ENCODE measurements around the gene CXorf58.

Gene CXorf58

DNA sequence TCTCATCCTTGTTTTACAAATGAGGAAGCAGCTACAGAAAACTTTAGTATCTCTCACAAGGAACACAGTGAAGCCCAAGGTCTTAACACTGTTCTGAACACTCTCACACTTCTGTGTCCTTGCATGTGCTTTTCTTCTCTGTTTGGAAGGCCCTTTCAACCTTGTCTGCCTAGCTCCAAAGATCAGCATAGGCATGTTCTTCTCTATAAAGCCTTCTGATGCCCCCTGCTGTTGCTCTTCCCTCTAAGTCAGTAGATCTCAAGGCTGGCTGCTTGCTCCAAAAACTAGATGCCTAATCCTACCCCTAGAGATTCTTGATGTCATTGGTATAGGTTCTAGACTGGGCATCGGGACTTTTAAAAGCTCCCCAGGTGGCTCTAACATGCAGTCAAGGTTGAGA is 6.0 kb upstream of the CXorf58 start:
- peak; percentile 23 for DNase-seq

DNA sequence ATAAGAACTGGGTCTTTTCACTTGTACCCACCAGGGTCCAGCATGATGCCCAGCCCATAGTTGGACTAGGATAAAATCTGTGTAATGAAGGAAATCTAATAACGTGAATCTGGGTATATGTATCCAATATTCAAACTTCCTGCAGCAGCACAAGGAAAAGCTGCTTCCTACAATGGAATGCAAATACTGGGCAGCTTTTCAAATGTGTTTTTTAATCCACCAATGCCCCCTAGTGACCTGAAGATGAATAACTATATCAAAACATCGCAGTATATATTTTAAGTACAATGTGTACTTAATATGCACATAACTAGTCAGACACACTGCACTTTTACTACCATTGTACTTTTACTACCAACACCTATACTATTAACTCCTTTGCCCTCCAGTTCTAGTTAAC is 5.4 kb upstream of the CXorf58 start:
- peak; percentile 39 for DNase-seq

GRCh38 chrX:23904096-23904495 is 3.7 kb upstream of the CXorf58 start:
- no peak for DNase-seq

GRCh38 chrX:23907111-23907497 is 702 bp upstream of the CXorf58 start:
- DNase-seq: peak; percentile 40

DNA sequence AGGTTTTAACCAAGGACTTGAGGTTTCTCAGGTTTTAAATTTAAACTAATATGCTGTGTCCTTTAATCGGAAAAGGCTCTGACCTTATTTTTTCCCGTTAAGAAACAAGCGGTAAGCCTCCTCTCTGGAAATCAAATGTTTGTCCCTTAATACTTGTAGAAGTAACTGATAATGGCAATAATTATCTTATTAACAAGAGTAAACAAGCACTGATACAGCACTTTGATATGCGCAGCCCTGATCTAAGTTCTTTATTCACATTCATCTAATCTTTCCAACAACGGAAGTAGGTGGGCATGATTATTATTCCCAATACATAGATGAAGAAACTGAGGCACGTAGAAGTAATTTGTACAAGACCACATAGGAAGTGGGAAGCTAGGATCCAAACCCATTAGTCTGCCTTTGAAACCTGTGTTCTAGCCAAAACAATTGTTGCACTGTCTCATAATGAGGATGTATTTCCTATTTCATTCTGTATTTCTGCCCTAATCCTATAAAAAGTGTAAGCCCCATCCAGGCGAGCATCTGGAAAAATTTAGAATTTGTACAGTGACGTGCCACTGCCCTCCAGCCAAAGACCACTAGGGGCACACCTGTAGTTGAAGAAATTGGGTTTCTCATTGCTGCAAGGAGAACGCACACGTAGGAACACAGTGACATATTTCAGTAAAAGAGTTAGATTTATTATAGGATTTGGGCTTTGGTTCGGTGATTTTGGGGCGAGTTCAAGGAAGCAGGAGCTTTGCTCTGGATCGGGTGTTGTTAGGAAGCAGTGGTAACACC is 606 bp downstream of the CXorf58 start:
- DNase-seq: no peak

- no peak for DNase-seq
Observed at GRCh38 chrX:23911126-23911835, 3.5 kb downstream of the CXorf58 start.

GRCh38 chrX:23919148-23919547 is 11.3 kb downstream of the CXorf58 start:
- DNase-seq: no peak

GRCh38 chrX:23919706-23920320 is 12.0 kb downstream of the CXorf58 start:
- DNase-seq: no peak

DNA sequence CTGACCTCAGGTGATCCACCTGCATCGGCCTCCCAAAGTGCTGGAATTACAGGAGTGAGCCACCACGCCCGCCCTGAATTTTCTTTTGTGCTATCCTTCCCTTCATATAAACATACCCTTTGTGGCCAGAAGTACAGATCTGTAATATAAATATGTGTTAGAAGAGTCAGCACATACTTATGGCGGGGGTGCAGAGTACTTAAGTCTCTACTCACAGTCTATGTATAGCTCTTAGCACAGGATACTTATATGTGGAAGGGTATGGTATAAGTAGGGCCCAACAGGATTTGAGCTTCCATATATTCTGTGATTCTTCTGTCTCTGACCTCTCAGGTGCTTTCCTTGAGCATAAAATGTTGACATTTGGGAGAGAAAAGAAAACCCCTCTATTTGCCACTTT is 18.2 kb downstream of the CXorf58 start:
- no peak for DNase-seq

- no peak for DNase-seq
Observed at GRCh38 chrX:23930894-23931604, 23.2 kb downstream of the CXorf58 start.

- no peak for DNase-seq
Observed at GRCh38 chrX:23932046-23932445, 24.2 kb downstream of the CXorf58 start.

- DNase-seq: no peak
Observed at GRCh38 chrX:23935106-23935505, 27.3 kb downstream of the CXorf58 start.

DNA sequence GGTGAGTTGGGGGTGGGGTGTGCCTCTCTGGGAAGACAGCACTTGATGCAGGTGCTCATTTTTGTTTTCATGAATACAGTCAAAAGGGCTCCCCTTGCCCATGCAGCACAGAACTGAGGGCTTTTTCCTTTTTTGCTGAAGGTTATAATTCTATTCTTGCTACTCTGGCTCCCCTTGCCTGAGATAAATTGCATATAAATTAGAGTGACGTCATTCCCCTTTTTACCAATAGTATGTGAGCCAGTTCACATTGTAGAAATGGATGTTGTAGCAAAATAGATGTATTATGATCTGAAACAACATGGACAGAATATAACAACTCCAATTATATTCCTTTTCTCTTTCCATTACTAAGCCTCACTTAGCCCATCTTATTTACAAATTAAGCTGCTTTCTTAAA is 28.4 kb downstream of the CXorf58 start:
- DNase-seq: no peak

GRCh38 chrX:23937100-23937499 is 29.3 kb downstream of the CXorf58 start:
- DNase-seq: peak; percentile 34

- DNase-seq: no peak
Observed at GRCh38 chrX:23938690-23939089, 30.9 kb downstream of the CXorf58 start.

- no peak for DNase-seq
Observed at GRCh38 chrX:23939203-23939602, 31.4 kb downstream of the CXorf58 start.

DNA sequence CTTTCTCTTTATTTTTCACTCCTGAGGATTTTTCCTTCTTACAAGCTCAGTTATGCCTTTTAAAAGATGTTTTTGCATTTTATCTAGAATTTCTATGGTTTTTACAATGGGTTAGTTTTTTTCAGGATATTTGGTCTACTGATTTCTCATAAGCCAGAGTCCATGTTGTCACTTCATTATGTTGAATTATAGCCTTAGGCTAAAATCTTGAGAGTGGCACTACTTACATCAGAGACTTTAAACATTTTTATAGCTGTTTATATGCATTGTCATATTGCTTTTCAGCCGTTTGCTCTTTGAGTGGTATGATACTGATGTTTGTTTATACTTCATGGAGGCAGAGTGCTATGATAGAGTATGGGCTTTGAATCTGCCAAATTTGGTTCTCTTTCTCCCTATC is 36.4 kb downstream of the CXorf58 start:
- DNase-seq: no peak

DNA sequence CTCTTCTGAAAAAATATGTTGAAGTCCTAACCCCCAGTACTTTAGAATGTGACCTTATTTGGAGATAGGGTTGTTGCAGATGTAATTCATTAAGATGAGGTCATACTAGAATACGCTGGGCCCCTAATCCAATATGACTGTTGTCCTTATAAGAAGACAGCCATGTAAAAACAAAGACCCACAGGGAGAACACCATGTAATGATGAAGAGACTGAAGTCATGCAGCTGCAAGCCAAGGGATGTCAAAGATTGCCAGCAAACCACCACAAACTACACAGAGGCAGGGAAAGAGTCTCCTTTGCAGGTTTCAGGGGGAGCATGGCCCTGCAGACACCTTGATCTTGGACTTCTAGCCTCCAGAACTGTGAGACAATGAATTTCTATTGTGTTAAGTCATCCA is 37.4 kb downstream of the CXorf58 start:
- DNase-seq: no peak

DNA sequence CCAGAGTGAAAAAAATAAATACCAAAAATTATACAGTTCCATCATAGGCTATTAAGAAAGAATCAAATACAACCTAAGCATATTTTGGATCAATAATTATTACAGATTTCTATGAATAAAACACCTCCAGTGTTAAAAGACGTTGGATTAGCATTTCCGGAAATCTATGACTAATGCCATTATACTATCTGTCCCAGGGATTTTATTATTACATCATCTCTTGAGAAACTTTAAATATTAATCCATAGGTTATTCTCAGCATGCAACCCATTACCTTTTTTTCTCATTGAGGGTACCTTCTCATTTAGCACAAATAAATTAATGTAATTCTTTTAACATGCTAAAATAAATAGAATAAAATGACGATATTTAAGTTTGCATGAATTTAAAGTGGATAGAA is 44.6 kb downstream of the CXorf58 start:
- DNase-seq: no peak

- DNase-seq: no peak
Observed at GRCh38 chrX:23952984-23953907, 45.4 kb downstream of the CXorf58 start.

DNA sequence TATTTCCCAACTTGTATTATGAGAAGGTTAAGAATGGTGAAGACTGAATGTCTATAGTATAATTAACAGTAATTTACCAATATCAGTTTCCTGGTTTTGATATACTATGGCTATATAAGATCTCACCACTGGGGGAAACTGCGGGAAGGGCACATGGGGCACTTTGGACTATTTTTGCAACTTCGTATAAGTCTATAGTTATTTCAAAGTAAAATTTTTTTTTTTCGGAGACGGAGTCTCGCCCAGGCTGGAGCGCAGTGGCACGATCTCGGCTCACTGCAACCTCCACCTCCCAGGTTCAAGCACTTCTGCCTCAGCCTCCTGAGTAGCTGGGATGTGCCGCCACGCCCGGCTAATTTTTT is 46.1 kb downstream of the CXorf58 start:
- no peak for DNase-seq

DNA sequence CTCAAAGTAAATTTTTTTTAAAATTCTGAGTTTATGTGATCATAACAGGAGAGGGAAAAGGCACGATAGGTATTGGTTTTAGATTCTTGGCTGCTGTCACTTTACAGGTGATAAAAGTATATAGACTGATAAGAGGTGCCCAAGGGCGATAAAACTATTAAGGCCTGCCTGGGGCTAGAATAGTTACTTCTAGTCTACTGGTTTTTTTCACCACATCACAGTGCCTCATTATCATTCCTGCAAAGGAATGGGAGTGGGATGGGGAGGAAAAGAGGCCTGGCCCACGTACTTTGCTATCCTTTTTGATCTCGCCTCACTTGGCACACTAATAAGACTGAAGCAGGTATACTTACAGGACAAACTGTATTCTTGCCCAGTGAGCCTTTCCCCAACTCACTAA is 46.6 kb downstream of the CXorf58 start:
- no peak for DNase-seq

Data from NCI-H2171 treated with DMSO at 0.1 percent for 48 hours (cell line).